ENCODE results near the gene UBE2I.
"Not testable (repeated sequence)": the region's sequence is repeated elsewhere in the genome, so short reads cannot be mapped to it uniquely, and the experiment has no call there.

The UBE2I gene

GRCh38 chr16:1314399-1315068, 5.1 kb downstream of the UBE2I start:
- DNase-seq (ENCODE audit: low spot score), result no peak

GRCh38 chr16:1315081-1316032, 5.9 kb downstream of the UBE2I start:
- DNase-seq (ENCODE audit: low spot score), result no peak

GRCh38 chr16:1316033-1316405, 6.6 kb downstream of the UBE2I start:
- DNase-seq (ENCODE audit: low spot score), result no peak

- DNase-seq (ENCODE audit: low spot score), result no peak
Measured at GRCh38 chr16:1317479-1318267, 8.2 kb downstream of the UBE2I start.

GRCh38 chr16:1318268-1318545, 8.8 kb downstream of the UBE2I start:
- no peak for DNase-seq (ENCODE audit: low spot score)

- no peak for DNase-seq (ENCODE audit: low spot score)
Measured at GRCh38 chr16:1319041-1319440, 9.6 kb downstream of the UBE2I start.

- no peak for DNase-seq (ENCODE audit: low spot score)
Measured at GRCh38 chr16:1320097-1320496, 10.7 kb downstream of the UBE2I start.

GRCh38 chr16:1320658-1321240, 11.3 kb downstream of the UBE2I start:
- no peak for DNase-seq (ENCODE audit: low spot score)

GRCh38 chr16:1322407-1322806, 13.0 kb downstream of the UBE2I start:
- no peak for DNase-seq (ENCODE audit: low spot score)

- no peak for DNase-seq (ENCODE audit: low spot score)
Measured at GRCh38 chr16:1323296-1324239, 14.1 kb downstream of the UBE2I start.

GRCh38 chr16:1324286-1324826, 14.9 kb downstream of the UBE2I start:
- DNase-seq (ENCODE audit: low spot score), result no peak

GRCh38 chr16:1325261-1325660, 15.8 kb downstream of the UBE2I start:
- no peak for DNase-seq (ENCODE audit: low spot score)

GRCh38 chr16:1325673-1326371, 16.4 kb downstream of the UBE2I start:
- no peak for DNase-seq (ENCODE audit: low spot score)

- DNase-seq (ENCODE audit: low spot score), result no peak
Measured at GRCh38 chr16:1326391-1326790, 17.0 kb downstream of the UBE2I start.

- no peak for DNase-seq (ENCODE audit: low spot score)
Measured at GRCh38 chr16:1326946-1327618, 17.6 kb downstream of the UBE2I start.

- no peak for DNase-seq (ENCODE audit: low spot score)
Measured at GRCh38 chr16:1327619-1327947, 18.1 kb downstream of the UBE2I start.

- not testable (repeated sequence) for DNase-seq (ENCODE audit: low spot score)
Measured at GRCh38 chr16:1328136-1328535, 18.7 kb downstream of the UBE2I start.

GRCh38 chr16:1328961-1329360, 19.5 kb downstream of the UBE2I start:
- not testable (repeated sequence) for DNase-seq (ENCODE audit: low spot score)

GRCh38 chr16:1330260-1330914, 21.0 kb downstream of the UBE2I start:
- DNase-seq (ENCODE audit: low spot score), result no peak

Data from AG20443 (cell line).